MCF 10A (cell line): Measurements from ENCODE around the gene WDR48. TPM values are rescaled to one million over a fixed set of nuclear protein-coding genes. Genes with fewer than 3 reads are reported as not detected.

ENCODE experiments used
- BruUV-seq: library from RNA; stranded (reverse); fragments of 400-500 nt; replicated peaks from 2 replicates; lab custom pipeline; 2021; lab: Mats Ljungman, UMichigan
- CTCF ChIA-PET: fragments of 300-600 bp; sonication (Branson Sonifier 250); formaldehyde crosslinking; extraction: SDS; loops from one replicate; lab custom pipeline; 2021; ENCODE audit warnings: antibody characterized with exemption, inconsistent platforms; lab: Yijun Ruan, JAX
- POLR2A ChIA-PET: fragments of 300-600, 350-650 bp; sonication (Branson Sonifier 250); formaldehyde crosslinking; extraction: SDS; loops from one replicate; lab custom pipeline; 2020; ENCODE audit warnings: antibody characterized with exemption, inconsistent platforms; lab: Yijun Ruan, JAX
- DNase-seq: peaks from one replicate; pipeline ENCODE4 v3.0.0-alpha.2; 2018; ENCODE audit not compliant: unreplicated experiment
- H3K27ac Mint-ChIP-seq: one replicate; pipeline ENCODE4 v1.8.0; 2022; ENCODE audit warnings: mild to moderate bottlenecking, low read depth, mixed read lengths; ENCODE audit not compliant: unreplicated experiment
- H3K27me3 Mint-ChIP-seq: one replicate; pipeline ENCODE4 v1.8.0; 2022; ENCODE audit warnings: mixed read lengths; ENCODE audit not compliant: insufficient read depth, unreplicated experiment
- H3K36me3 Mint-ChIP-seq: one replicate; pipeline ENCODE4 v1.8.0; 2022; ENCODE audit warnings: mild to moderate bottlenecking, moderate library complexity, mixed read lengths; ENCODE audit not compliant: insufficient read depth, unreplicated experiment
- H3K4me1 Mint-ChIP-seq: one replicate; pipeline ENCODE4 v1.8.0; 2022; ENCODE audit warnings: mixed read lengths; ENCODE audit not compliant: insufficient read depth, unreplicated experiment
- H3K4me3 Mint-ChIP-seq: one replicate; pipeline ENCODE4 v1.8.0; 2022; ENCODE audit warnings: mild to moderate bottlenecking, moderate library complexity, mixed read lengths; ENCODE audit not compliant: unreplicated experiment
- H3K9me3 Mint-ChIP-seq: one replicate; pipeline ENCODE4 v1.8.0; 2022; ENCODE audit warnings: mixed read lengths; ENCODE audit not compliant: unreplicated experiment
- intact Hi-C: fragments of 100-400 bp; cut with micrococcal nuclease; formaldehyde crosslinking; loops from 2 replicates; pipeline ENCODE4 v1.14.1; 2022
- total RNA-seq: library from RNA; stranded (reverse); gene quantifications from 2 replicates; pipeline ENCODE4 v1.2.3, GENCODE V29; 2022
- TF ChIP-seq, protein P1 (sequence below): fragments of 200-600 bp; IDR thresholded peaks from one replicate; pipeline ENCODE4 v1.8.0; 2022; ENCODE audit warnings: antibody characterized with exemption, mild to moderate bottlenecking; ENCODE audit not compliant: unreplicated experiment

Gene WDR48
- total RNA-seq, 1 experiment from 2014 or later: 26.0 TPM

DNA sequence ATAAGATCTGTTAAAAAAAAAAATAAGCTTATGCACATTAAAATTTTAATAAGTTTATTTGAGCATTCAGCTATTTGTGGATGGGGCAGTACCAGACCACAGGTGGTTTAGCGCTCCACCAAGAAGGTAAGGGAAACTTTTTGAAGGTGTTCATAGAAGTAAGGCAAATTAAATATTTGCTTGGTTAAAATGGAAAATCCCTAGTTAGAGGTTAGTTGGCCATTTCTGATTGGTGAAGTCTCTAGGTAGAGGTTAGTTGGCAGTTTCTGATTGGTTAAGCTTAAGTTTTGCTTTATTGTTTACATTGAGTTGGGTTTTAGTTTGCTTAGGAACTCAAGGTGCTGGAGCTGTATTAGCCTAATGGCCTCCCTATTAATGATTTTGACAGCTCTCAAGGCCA is 30.8 kb upstream of the WDR48 start:
- CTCF ChIA-PET: interaction anchor here (0.6 to 2.6 kb wide), 6 partner anchors 9 to 526 kb away, joined by 3 to 13 read pairs (median 3); no protein-coding TSS in a partner anchor
- H3K9me3 Mint-ChIP-seq: no peaks in the 10 kb centered on the region
- intact Hi-C loops: no loop called here
- BruUV-seq: no TSS peak
- H3K27ac Mint-ChIP-seq: no peak overlapping the region
- TF ChIP-seq, protein P1, sequence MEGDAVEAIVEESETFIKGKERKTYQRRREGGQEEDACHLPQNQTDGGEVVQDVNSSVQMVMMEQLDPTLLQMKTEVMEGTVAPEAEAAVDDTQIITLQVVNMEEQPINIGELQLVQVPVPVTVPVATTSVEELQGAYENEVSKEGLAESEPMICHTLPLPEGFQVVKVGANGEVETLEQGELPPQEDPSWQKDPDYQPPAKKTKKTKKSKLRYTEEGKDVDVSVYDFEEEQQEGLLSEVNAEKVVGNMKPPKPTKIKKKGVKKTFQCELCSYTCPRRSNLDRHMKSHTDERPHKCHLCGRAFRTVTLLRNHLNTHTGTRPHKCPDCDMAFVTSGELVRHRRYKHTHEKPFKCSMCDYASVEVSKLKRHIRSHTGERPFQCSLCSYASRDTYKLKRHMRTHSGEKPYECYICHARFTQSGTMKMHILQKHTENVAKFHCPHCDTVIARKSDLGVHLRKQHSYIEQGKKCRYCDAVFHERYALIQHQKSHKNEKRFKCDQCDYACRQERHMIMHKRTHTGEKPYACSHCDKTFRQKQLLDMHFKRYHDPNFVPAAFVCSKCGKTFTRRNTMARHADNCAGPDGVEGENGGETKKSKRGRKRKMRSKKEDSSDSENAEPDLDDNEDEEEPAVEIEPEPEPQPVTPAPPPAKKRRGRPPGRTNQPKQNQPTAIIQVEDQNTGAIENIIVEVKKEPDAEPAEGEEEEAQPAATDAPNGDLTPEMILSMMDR: no peak
- H3K36me3 Mint-ChIP-seq: no peaks in the 10 kb centered on the region
- DNase-seq: no peak
- POLR2A ChIA-PET: no interaction called here
- no peaks in the 10 kb centered on the region for H3K4me1 Mint-ChIP-seq
- H3K27me3 Mint-ChIP-seq: peaks cover 16% of the 10 kb centered on the region
- H3K4me3 Mint-ChIP-seq: no peak overlapping the region

DNA sequence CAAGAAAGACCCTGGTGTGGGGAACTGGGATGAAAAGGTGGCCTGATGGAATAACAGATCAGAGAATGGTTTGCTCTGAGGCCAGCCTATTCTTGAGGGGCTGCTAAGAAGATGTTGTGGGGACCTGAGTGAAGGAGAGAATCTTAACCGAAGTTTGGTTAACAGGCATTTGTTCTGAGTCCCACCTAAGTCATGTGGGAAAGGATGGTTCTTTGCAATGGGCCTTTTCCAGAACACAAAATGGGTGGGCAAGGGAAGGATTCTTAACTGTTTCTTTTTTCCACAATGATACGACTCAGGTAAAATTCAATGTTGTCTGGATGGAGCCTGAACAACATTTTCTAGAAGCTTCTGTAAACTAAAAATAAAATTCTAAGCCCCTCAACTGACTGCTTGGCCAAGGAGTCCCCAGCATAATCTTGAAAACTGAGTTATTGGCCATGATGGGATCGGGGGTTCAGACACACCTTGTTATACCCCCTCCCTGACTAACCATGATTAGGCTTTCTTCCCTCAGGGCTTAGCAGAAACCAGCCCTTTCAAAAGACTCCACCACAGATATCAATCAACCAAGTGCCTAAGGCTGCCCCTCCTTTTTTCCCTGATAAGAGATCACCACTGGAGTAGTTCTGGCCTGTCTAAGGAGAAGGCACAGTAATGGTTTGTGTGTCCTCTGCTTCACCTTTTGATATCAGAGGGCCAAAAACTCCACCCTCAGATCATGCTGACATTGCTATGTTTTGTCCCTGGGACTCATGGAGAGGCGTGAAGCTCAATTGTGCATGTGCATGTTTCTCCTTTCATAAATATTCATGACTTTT is 30.1 kb upstream of the WDR48 start:
- no peaks in the 10 kb centered on the region for H3K9me3 Mint-ChIP-seq
- no peaks in the 10 kb centered on the region for H3K4me1 Mint-ChIP-seq
- no TSS peak for BruUV-seq
- H3K4me3 Mint-ChIP-seq: no peak overlapping the region
- peaks cover 22% of the 10 kb centered on the region for H3K27me3 Mint-ChIP-seq
- TF ChIP-seq, protein P1: no peak
- intact Hi-C loops: no loop called here
- H3K36me3 Mint-ChIP-seq: no peaks in the 10 kb centered on the region
- POLR2A ChIA-PET: no interaction called here
- no peak overlapping the region for H3K27ac Mint-ChIP-seq
- DNase-seq: no peak
- CTCF ChIA-PET: interaction anchor here (0.6 to 2.6 kb wide), 7 partner anchors 9 to 526 kb away, joined by 3 to 13 read pairs (median 3); no protein-coding TSS in a partner anchor

DNA sequence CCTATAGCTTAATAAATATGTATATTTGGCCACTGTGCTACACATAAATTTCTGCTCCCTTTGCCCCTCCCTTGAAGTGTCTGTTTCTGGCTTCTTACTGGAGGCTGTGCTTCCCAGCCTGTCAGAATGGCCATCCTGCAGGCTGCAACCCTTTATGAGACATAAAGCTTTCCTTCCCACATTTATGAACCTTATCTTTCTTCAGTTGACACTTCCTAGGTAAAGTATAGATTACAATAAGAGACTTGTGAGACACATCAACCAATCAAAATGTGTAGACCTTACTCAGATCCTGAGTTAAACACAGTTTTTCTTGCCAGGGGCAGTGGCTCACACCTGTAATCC is 29.6 kb upstream of the WDR48 start:
- CTCF ChIA-PET: interaction anchor here (0.6 to 2.6 kb wide), 3 partner anchors 8 to 374 kb away, joined by 3 to 13 read pairs (median 3); no protein-coding TSS in a partner anchor
- Mint-ChIP-seq H3K27me3 (peaks cover 25% of the 10 kb centered on the region), H3K36me3 (no peaks in the 10 kb centered on the region), H3K4me1 (no peaks in the 10 kb centered on the region), H3K9me3 (no peaks in the 10 kb centered on the region), H3K27ac (no peak overlapping the region), H3K4me3 (no peak overlapping the region)
- POLR2A ChIA-PET: no interaction called here
- TF ChIP-seq, protein P1: no peak
- intact Hi-C loops: no loop called here
- BruUV-seq: no TSS peak
- DNase-seq: no peak

- Mint-ChIP-seq H3K27ac (no peak overlapping the region), H3K4me1 (no peaks in the 10 kb centered on the region), H3K4me3 (no peak overlapping the region), H3K9me3 (no peaks in the 10 kb centered on the region), H3K27me3 (peaks cover 38% of the 10 kb centered on the region), H3K36me3 (no peaks in the 10 kb centered on the region)
- DNase-seq: no peak
- TF ChIP-seq, protein P1: no peak
- ChIA-PET POLR2A (no interaction called here), CTCF (no interaction called here)
- BruUV-seq: no TSS peak
- intact Hi-C loops: no loop called here
Observed at GRCh38 chr3:39024497-39024896, 27.3 kb upstream of the WDR48 start.
